B cell (primary cell): Measurements from ENCODE around the gene METTL9. TPM values are rescaled to one million over a fixed set of nuclear protein-coding genes. Genes with fewer than 3 reads are reported as not detected.
"Not testable (repeated sequence)": the region's sequence is repeated elsewhere in the genome, so short reads cannot be mapped to it uniquely, and the experiment has no call there.

ENCODE experiments used
- ATAC-seq: fragments of 200-7000 bp; cut with Tn5 transposase; one replicate; pipeline ENCODE4 v1.10.0; 2021; ENCODE audit warnings: low read depth, mild to moderate bottlenecking, moderate number of reproducible peaks, moderate library complexity
- CTCF ChIA-PET: fragments of 350-600 bp; sonication (Branson Sonifier 250); formaldehyde crosslinking; loops from one replicate; lab custom pipeline; 2021; ENCODE audit warnings: antibody characterized with exemption, inconsistent platforms; lab: Charles Lee
- POLR2A ChIA-PET: fragments of 350-600 bp; sonication (Branson Sonifier 250); formaldehyde crosslinking; loops from one replicate; lab custom pipeline; 2021; ENCODE audit warnings: antibody characterized with exemption; lab: Charles Lee
- DNase-seq: peaks from one replicate; pipeline ENCODE4 v3.0.0; 2013
- H2AFZ ChIP-seq: 2 replicates; pipeline ENCODE4 v1.6.1; 2012; ENCODE audit warnings: mild to moderate bottlenecking, low read depth, low read length; ENCODE audit not compliant: insufficient read depth, poor library complexity, severe bottlenecking
- H3K27ac ChIP-seq, 2 donors: 1 replicate in 1 of 2; 2 replicates in 1 of 2; pipeline ENCODE4 v1.5.1; 2012 to 2013; ENCODE audit warnings: low read length in 2 of 2, mild to moderate bottlenecking in 2 of 2, moderate library complexity in 1 of 2
- H3K27me3 ChIP-seq, 4 experiments: fragments of 200-600 bp in 1 of 4; sonication (generic) in 1 of 4; replicated peaks in 1 of 4; 1 replicate in 2 of 4; 2 replicates in 2 of 4; pipeline versions ENCODE4 v1.6.1 to v1.7.0; 2013 to 2016; ENCODE audit warnings: low read length in 3 of 4, mild to moderate bottlenecking in 2 of 4, mixed read lengths in 1 of 4, moderate library complexity in 1 of 4; ENCODE audit not compliant: insufficient read depth in 4 of 4, control insufficient read depth in 3 of 4; ENCODE audit errors: control extremely low read depth in 1 of 4
- H3K36me3 ChIP-seq, 2 experiments: replicated peaks in 1 of 2; 1 replicate in 1 of 2; 2 replicates in 1 of 2; pipeline versions ENCODE4 v1.6.1 to v1.7.1; 2013; ENCODE audit warnings: low read length in 1 of 2; ENCODE audit not compliant: insufficient read depth in 2 of 2, control insufficient read depth in 1 of 2; ENCODE audit errors: control extremely low read depth in 1 of 2, extremely low read depth in 1 of 2
- H3K4me1 ChIP-seq, 2 donors: fragments of 200-600 bp in 1 of 2; sonication (generic) in 1 of 2; 1 replicate in 1 of 2; 2 replicates in 1 of 2; pipeline versions ENCODE4 v1.5.1 to v1.6.1; 2013 to 2017; ENCODE audit warnings: low read length in 2 of 2; ENCODE audit not compliant: control insufficient read depth in 2 of 2, insufficient read depth in 2 of 2
- H3K4me2 ChIP-seq: replicated peaks from 2 replicates; pipeline ENCODE3; 2012; ENCODE audit warnings: mild to moderate bottlenecking, low read depth, low read length; ENCODE audit not compliant: poor library complexity, severe bottlenecking
- H3K4me3 ChIP-seq, 5 experiments: fragments of 200-600 bp in 1 of 5; sonication (generic) in 1 of 5; 1 replicate in 3 of 5; 2 replicates in 2 of 5; pipeline versions ENCODE4 v1.5.1 to v1.7.0; 2011 to 2016; ENCODE audit warnings: low read length in 4 of 5, mild to moderate bottlenecking in 4 of 5, low read depth in 2 of 5, control low read depth in 1 of 5, moderate library complexity in 1 of 5; ENCODE audit not compliant: insufficient read depth in 1 of 5; ENCODE audit errors: control extremely low read depth in 1 of 5, extremely low read depth in 1 of 5
- H3K79me2 ChIP-seq: fragments of 200-600 bp; sonication (generic); one replicate; pipeline ENCODE4 v1.6.0; 2016; ENCODE audit warnings: low read length; ENCODE audit not compliant: control insufficient read depth, insufficient read depth
- H3K9ac ChIP-seq: fragments of 200-600 bp; sonication (generic); 2 replicates; pipeline ENCODE4 v1.6.1; 2017; ENCODE audit warnings: mild to moderate bottlenecking, low read length, moderate library complexity
- H3K9me3 ChIP-seq, 3 donors: one replicate each; pipeline versions ENCODE4 v1.6.1 to v1.7.1; 2013; ENCODE audit warnings: low read length in 2 of 3; ENCODE audit not compliant: control insufficient read depth in 2 of 3, insufficient read depth in 1 of 3; ENCODE audit errors: control extremely low read depth in 1 of 3
- H4K20me1 ChIP-seq: 2 replicates; pipeline ENCODE4 v1.6.0; 2012; ENCODE audit warnings: mild to moderate bottlenecking, low read length; ENCODE audit not compliant: insufficient read depth, control insufficient read depth, poor library complexity, severe bottlenecking
- H3K27ac Mint-ChIP-seq: one replicate; pipeline ENCODE4 v1.8.0; 2021; ENCODE audit warnings: mixed read lengths
- H3K27me3 Mint-ChIP-seq: one replicate; pipeline ENCODE4 v1.8.0; 2021; ENCODE audit warnings: mixed read lengths
- H3K4me1 Mint-ChIP-seq: one replicate; pipeline ENCODE4 v1.8.0; 2021; ENCODE audit warnings: mixed read lengths
- H3K4me3 Mint-ChIP-seq: one replicate; pipeline ENCODE4 v1.8.0; 2021; ENCODE audit warnings: mixed read lengths
- H3K9me3 Mint-ChIP-seq: one replicate; pipeline ENCODE4 v1.8.0; 2022; ENCODE audit warnings: mixed read lengths; ENCODE audit not compliant: insufficient read depth
- CTCF ChIP-seq: fragments of 200-600 bp; IDR thresholded peaks from one replicate; pipeline ENCODE4 v1.8.0; 2022; ENCODE audit warnings: antibody characterized with exemption, mild to moderate bottlenecking
- EZH2 ChIP-seq: IDR thresholded peaks from 2 replicates; pipeline ENCODE4 v1.6.1; 2012; ENCODE audit warnings: borderline replicate concordance, low read depth, mild to moderate bottlenecking, moderate library complexity, low read length; ENCODE audit not compliant: insufficient read depth, poor library complexity, severe bottlenecking
- WGBS: methylation state at CpG from one replicate; pipeline ENCODE4 v1.1.5; 2013; ENCODE audit warnings: missing lambda C conversion rate; ENCODE audit not compliant: insufficient coverage; 5-methylcytosine and 5-hydroxymethylcytosine counted together
- intact Hi-C: fragments of 100-400 bp; cut with micrococcal nuclease; formaldehyde crosslinking; loops from one replicate; pipeline ENCODE4 v1.10.0; 2022
- polyA plus RNA-seq: library from polyadenylated mRNA; depleted of rRNA; stranded (reverse); fragments of >200 nt; gene quantifications from 2 replicates; pipeline ENCODE4 v1.2.3, GENCODE V29; 2012
- total RNA-seq, 2 donors: library from RNA; stranded (reverse); fragments of 120-200 nt in 1 of 2; gene quantifications; 1 replicate in 1 of 2; 2 replicates in 1 of 2; pipeline versions ENCODE4 v1.2.3 to v1.2.4, GENCODE V29; 2013 to 2022

Gene METTL9
- total and polyA plus RNA-seq, 2 donors (not counting 1 experiment from before 2014, with no cell fraction given) = 34.0 to 57.7 TPM

GRCh38 chr16:21689107-21689506 is 89.7 kb downstream of the METTL9 start:
- H3K27ac Mint-ChIP-seq = no peak overlapping the region
- no peaks in the 10 kb centered on the region for H3K9me3 Mint-ChIP-seq
- no peaks in the 10 kb centered on the region for H3K79me2 ChIP-seq
- H3K27ac ChIP-seq = no peak overlapping the region
- no peak for TF ChIP-seq CTCF
- no peak for TF ChIP-seq EZH2
- CTCF ChIA-PET = no interaction called here
- intact Hi-C loops = no loop called here
- H3K27me3 ChIP-seq = no peaks in the 10 kb centered on the region
- H2AFZ ChIP-seq = no peak overlapping the region
- no CpG with 5 or more reads among the region's 4 CpGs for WGBS
- no peaks in the 10 kb centered on the region for H3K36me3 ChIP-seq
- H3K4me1 ChIP-seq = peaks cover 0 to 3% of the 10 kb centered on the region in 2 donors
- DNase-seq = no peak
- ATAC-seq = no peak
- no peak overlapping the region for H3K4me3 ChIP-seq
- no peaks in the 10 kb centered on the region for H4K20me1 ChIP-seq
- H3K4me2 ChIP-seq = no peak overlapping the region
- no peak overlapping the region for H3K9ac ChIP-seq
- no peak overlapping the region for H3K4me3 Mint-ChIP-seq
- H3K4me1 Mint-ChIP-seq = no peaks in the 10 kb centered on the region
- POLR2A ChIA-PET = no interaction called here
- H3K9me3 ChIP-seq = peaks cover 0 to 3% (median 0%) of the 10 kb centered on the region in 3 donors
- peaks cover 9% of the 10 kb centered on the region for H3K27me3 Mint-ChIP-seq

- H3K4me3 Mint-ChIP-seq, intact Hi-C loops, H3K4me2 ChIP-seq, CTCF ChIA-PET, H3K4me1 Mint-ChIP-seq, H3K9me3 Mint-ChIP-seq, POLR2A ChIA-PET, DNase-seq, H3K4me1 ChIP-seq, H3K9me3 ChIP-seq, H2AFZ ChIP-seq, H3K79me2 ChIP-seq, ATAC-seq, H3K9ac ChIP-seq, H4K20me1 ChIP-seq, H3K27ac Mint-ChIP-seq, H3K27me3 ChIP-seq, H3K27ac ChIP-seq, H3K36me3 ChIP-seq, H3K4me3 ChIP-seq, H3K27me3 Mint-ChIP-seq: not testable (repeated sequence)
- WGBS = no CpG with 5 or more reads among the region's 4 CpGs
Observed at GRCh38 chr16:21690967-21691366, 91.6 kb downstream of the METTL9 start.
